HG03064 (cell line): ENCODE data around the gene TMEM8B.
A peak's percentile ranks its signal among the peaks of the same experiment; 100 is the strongest.

Experiments used
- ATAC-seq: cut with Tn5 transposase; IDR thresholded peaks from one replicate; pipeline ENCODE4 v1.9.1; 2021; ENCODE audit warnings: low read depth; ENCODE audit not compliant: unreplicated experiment

Gene TMEM8B

GRCh38 chr9:35839926-35840325, 10.9 kb downstream of the TMEM8B start:
- no peak for ATAC-seq

- ATAC-seq: no peak
These were observed 12.0 kb downstream of the TMEM8B start for GRCh38 chr9:35840881-35841644.

GRCh38 chr9:35841645-35841900, 12.5 kb downstream of the TMEM8B start:
- no peak for ATAC-seq

GRCh38 chr9:35842020-35842745, 13.2 kb downstream of the TMEM8B start:
- ATAC-seq: no peak

- no peak for ATAC-seq
These were observed 13.8 kb downstream of the TMEM8B start for GRCh38 chr9:35842795-35843194.

GRCh38 chr9:35844628-35845270, 15.7 kb downstream of the TMEM8B start:
- no peak for ATAC-seq

GRCh38 chr9:35845824-35846771, 17.1 kb downstream of the TMEM8B start:
- ATAC-seq: no peak

- peak; percentile 77 for ATAC-seq
These were observed 19.0 kb downstream of the TMEM8B start for GRCh38 chr9:35847792-35848572.

GRCh38 chr9:35852267-35852815, 23.3 kb downstream of the TMEM8B start:
- no peak for ATAC-seq

- no peak for ATAC-seq
These were observed 24.1 kb downstream of the TMEM8B start for GRCh38 chr9:35852876-35853865.

- ATAC-seq: no peak
These were observed 25.2 kb downstream of the TMEM8B start for GRCh38 chr9:35854091-35854762.

GRCh38 chr9:35856206-35856605, 27.2 kb downstream of the TMEM8B start:
- ATAC-seq: no peak

- ATAC-seq: no peak
These were observed 27.9 kb downstream of the TMEM8B start for GRCh38 chr9:35856882-35857281.

- no peak for ATAC-seq
These were observed 29.4 kb downstream of the TMEM8B start for GRCh38 chr9:35858458-35858857.

- ATAC-seq: no peak
These were observed 30.4 kb downstream of the TMEM8B start for GRCh38 chr9:35859310-35859989.

- no peak for ATAC-seq
These were observed 30.9 kb downstream of the TMEM8B start for GRCh38 chr9:35859990-35860339.

- ATAC-seq: no peak
These were observed 32.3 kb downstream of the TMEM8B start for GRCh38 chr9:35861161-35861897.
